Neural progenitor cell (in vitro differentiated cells): ENCODE results near the gene PLEKHA7.

ENCODE experiments used
- CTCF ChIP-seq: fragments of 200-600 bp; sonication (generic); IDR thresholded peaks from 2 replicates; pipeline ENCODE4 v1.5.1; 2017; ENCODE audit warnings: antibody characterized with exemption, mild to moderate bottlenecking
- EZH2 ChIP-seq: fragments of 200-600 bp; sonication (generic); IDR thresholded peaks from 2 replicates; pipeline ENCODE4 v1.6.1; 2017; ENCODE audit warnings: antibody characterized with exemption, mild to moderate bottlenecking, moderate library complexity
- EZH2phosphoT487 ChIP-seq: fragments of 200-600 bp; sonication (generic); IDR thresholded peaks from 2 replicates; pipeline ENCODE4 v1.6.1; 2017; ENCODE audit warnings: antibody characterized with exemption

GRCh38 chr11:16860617-16861016 lies 153.6 kb downstream of the PLEKHA7 start:
- no peak for TF ChIP-seq EZH2
- TF ChIP-seq CTCF: no peak
- no peak for TF ChIP-seq EZH2phosphoT487
